Umbilical cord (tissue), 2 donors: Measurements from ENCODE around the gene TSHZ2. TPM values are rescaled to one million over a fixed set of nuclear protein-coding genes. Genes with fewer than 3 reads are reported as not detected.

Source experiments
- DNase-seq: peaks from one replicate; pipeline ENCODE4 v3.0.0-alpha.2; 2015; ENCODE audit warnings: low spot score
- total RNA-seq: library from RNA; depleted of rRNA; stranded (reverse); fragments of >200 nt; gene quantifications from one replicate; pipeline ENCODE4 v1.2.3, GENCODE V29; 2014; ENCODE audit warnings: low replicate concordance; ENCODE audit not compliant: insufficient read depth

TSHZ2 gene
- total RNA-seq, 1 donor from 2014 or later: 4.3 TPM

DNA sequence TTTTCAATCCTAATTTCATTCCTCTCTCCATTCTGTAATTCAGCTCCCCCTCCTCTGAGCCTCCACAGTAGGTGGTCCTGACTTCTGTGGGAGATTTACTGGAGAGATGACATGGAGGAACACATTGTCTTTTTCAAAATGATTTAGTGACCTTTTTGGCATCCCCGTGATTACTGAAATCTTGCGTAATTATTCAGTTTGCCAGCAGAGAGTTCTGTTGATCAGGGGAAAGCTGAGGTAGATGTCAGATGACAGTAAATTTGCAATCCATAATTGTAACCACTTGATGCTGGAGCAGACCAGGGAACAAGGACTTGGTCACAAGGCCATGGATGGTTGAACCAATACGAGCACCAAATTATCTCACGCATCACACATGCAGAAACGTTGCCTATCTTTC lies 302.2 kb downstream of the TSHZ2 start:
- DNase-seq: no peak

DNA sequence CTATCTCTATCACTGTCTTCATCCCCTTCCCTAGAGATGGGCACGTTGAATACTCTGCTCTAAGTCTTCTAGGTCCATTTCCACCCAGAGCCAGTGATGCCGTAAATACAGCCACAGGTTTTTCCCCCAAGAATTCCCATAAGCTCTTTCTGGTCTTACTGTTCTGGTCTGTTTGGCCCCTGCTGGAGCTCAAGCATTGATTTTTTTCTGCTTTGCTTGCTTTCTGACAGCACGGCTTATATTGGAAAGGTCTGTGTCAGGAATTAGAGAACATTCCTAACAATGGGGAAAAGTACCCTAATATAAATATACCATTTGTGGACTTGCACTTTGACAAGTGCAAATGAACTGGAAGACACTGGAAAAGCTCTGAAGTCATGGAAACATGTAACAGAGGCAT lies 302.6 kb downstream of the TSHZ2 start:
- no peak for DNase-seq

DNA sequence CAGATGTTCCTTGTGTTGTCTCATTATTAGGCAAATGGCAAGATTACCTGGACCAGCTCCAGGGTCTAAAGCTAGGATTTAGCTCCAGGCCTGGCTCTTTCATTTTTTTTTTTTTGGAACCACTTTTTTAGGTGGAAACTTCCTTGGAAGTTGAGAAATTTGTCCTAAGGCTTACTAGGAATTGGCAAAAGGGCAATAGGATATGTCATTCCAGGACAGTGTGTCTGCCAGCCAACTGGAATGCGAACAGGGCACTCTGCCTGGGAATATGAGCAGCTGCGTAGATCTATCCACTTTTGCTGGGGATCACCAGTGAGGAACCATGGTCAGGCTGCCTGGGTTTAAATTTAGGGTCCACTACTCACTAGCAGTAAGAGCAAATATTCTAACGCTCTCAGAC lies 304.0 kb downstream of the TSHZ2 start:
- no peak for DNase-seq

DNA sequence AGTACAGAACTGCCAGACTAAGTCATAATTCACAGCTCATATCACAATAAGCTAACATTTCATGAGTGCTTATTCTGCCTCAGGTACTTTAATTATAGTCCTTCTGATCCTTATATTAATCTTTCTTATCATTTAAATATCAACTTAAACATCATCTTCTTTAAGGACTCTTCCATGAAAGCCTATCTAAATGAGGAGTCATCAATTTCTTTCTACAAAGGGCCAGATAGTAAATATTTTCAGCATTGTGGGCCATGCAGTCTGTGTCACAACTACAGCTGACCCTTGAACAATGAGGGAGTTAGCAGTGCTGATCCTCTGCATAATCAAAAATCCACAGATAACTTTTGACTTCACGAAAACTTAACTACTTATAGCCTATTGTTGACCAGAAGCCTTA lies 306.4 kb downstream of the TSHZ2 start:
- no peak for DNase-seq

DNA sequence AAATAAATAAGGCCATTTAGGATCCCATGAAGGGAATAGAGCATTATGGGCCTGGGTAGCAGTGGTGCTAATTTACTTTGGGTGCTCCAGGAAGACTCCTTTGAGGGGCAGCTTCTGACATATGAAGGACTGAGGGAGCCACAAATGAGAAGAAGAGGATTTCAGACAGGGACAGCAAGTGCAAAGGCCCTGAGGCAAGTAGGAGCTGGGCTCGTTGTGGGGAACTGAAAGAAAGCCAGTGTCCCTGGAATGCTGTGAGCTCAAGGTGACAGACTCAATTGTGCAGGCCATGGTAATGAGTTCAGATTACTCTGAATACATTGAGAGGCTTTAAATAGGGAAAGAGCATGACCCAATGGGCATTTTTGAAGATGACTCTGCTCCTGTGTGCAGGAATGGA lies 307.6 kb downstream of the TSHZ2 start:
- no peak for DNase-seq

DNA sequence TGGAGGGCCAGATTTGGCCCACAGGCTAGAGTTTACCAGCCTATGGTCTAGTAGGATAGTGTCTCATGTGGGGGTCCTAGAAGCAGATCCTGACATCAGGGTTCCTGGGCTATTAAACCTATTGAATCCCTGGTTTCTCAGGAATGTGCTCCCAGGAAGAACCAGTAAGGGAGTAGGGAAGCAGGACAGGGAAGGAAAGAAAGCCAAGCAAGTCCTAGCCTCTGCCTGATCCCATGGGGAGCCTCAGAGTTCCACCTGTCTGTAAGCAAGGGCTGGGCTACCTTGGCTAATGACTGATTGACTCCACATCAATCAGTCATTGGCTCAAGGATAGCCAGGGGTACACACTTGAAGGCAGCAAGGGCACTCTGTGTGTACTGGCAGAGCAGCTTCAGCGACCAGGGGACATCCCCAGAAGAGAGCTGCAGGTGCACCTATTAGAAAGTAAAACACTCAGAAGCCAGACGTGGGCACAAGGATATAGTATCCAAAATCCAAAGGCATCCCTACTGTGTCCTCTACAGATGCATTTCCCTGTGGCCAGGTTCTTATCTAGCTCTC lies 309.5 kb downstream of the TSHZ2 start:
- no peak for DNase-seq

DNA sequence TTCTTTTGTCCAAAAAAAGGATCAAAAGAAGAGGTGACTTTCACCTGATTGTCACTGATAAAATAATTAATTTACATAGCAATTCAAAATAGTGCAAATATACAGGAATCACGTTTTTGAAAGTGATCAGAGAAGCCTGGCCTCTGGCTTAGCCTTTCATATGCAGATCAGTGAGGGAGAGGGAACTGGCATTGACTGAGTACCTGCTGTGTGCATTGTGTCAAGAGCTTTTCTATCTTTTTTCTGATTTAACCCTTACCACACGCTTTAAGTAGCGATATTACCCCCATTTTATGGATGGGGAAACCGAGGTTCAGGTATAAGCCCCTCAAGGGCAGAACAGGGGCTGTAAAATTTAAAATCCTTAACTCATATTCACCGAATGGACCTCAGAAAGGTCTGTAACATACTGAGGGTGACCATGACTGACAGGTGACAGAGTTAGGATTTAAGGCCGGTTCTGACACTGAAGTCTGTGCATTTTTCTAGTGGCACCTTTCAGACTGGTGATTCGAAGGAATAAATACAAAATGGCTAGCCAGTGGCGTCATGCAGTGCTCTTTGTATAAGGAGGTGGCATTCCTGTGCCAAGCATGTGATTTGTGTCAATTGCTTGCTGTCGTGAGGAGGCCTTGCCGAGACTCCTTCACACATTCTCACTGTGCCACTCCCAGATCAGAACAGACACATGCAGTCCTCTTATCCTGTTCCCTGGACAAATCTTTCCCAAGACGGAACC lies 310.2 kb downstream of the TSHZ2 start:
- no peak for DNase-seq

DNA sequence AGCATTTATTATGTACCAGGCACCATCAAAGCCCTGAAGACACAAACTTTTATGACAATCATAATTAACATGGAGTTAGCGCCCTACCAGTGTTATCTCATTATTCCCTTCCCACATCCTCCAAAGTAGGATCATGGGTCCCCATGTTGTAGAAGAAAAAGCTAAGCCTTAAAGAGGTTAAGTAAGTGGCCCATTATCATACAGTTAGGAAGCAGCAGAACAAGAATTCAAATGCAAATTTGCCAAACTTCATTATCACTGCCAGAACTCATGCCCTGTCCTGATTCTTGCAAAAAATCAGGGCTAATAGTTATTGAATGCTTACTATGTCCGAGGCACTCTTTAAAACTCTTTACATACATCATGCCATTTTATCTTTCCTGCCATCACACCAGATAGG lies 310.9 kb downstream of the TSHZ2 start:
- no peak for DNase-seq

DNA sequence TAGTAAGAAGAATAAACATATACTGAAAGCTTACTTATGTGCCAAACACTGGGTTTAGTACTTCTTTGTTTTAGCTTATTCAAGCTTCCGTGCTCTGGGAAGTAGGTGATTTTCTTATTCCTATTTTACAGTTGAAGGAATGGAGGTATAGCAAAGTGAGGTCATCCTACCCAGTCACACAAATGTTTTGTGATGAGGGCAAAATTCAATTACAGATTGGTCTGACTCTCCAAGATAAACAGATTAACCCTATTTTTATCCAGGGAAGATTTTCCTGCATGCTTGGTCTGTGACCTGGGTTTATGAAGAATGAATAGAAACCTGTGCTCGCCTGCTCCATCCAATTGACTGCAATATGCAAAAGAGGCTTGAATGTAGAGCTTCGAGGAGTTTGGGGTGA lies 311.4 kb downstream of the TSHZ2 start:
- DNase-seq: no peak

DNA sequence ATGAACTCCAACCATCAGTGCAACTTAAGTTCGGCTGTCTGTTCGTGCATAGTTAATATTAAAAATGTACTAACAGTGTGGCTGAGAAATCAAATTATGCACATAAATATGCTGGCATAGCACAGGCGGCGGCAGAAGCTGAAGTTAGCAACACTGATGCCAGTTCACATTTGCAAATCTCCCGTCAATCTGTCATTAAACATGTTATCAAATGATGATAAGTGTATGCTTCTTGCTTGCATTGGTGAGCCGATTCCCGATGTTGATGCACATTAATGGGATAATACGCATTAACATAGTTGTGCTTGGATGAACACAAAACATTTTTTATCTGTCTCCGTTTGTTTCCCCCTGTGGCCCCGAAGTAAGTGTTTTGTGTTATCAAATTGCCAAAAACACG lies 312.1 kb downstream of the TSHZ2 start:
- no peak for DNase-seq

DNA sequence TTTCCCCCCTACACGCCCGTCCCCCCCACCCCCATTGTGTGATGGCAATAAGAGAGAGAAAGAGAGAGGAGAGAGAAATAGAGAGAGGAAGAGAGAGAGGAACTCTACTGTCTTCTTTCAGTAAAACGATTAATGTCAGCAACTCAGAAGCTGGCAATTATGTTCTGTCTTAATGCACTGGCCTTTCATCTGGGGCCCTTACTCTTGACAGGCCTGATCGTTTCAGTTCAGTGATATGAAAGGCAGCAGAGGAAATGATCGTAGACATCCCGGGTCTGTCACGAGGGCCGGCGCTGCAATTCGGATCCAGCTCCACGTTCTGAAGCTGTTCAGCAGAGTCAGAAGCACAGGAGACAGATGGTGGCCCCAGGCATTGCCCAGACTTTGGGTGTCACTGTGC lies 312.5 kb downstream of the TSHZ2 start:
- DNase-seq: no peak

DNA sequence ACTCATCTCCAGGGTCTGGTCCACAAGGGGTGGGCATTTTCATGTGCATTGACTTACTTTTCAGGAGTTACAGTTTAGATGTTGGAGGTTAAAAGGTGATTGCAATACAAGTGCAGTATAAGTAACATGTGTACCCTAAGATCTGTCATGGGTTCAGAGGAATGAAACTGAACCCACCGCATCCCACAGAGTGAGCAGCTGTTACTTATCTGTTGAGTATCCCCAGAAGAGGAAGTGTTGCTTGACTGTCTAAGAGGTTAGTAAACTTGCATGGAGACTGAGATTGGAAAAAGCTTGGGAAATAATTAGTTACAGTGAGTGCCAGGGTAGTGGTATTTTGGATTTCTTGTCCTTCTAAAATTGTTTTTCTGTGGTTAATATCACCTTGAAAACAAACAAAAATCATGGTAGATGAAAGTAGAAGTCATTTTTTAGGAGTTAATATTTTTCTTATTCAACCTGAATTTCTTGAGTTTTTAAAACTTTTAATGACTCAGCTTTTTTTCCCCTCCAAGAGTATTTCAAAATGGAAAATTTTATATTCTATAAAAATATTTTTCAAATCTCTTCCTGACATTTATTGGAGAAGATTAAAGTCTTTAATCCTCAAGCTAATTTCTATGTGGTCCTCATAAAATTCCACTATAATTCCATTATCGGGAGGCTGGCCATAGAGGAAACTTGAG lies 315.3 kb downstream of the TSHZ2 start:
- DNase-seq: no peak

DNA sequence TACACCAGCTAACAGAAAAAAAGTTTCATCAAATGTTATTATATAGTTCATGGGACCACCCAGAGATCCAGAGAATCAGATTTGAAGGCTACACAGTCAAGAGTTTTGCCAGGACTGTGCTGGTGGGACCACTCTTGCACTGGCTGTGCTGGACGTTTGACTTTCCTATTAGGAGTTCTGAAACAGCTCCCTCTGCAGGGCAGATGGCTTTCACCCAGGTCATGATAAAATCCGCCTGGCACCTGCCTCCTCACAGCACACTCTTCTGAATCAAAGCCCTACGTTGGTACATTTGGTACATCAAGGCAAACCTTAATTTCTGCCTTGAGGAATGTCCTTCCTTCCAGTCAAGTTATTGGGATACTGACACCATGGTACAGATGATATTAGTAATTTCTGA lies 319.4 kb downstream of the TSHZ2 start:
- no peak for DNase-seq

DNA sequence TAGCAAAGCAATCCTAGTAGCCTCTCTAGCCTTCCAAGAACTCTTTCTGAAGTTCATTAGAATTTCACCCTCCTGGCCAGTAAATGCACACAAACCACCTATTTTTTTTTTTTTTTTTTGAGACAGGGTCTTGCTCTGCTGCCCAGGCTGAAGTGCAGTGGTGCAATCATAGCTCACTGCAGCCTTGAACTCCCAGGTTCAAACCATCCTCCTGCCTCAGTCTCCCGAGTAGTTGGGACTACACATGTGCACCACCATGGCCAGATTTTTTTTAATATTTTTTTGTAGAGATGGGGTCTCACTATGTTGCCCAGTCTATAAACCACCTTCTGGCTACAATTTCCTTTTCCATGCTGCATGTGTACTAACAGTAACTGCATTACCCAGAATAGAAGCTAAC lies 320.2 kb downstream of the TSHZ2 start:
- DNase-seq: no peak

DNA sequence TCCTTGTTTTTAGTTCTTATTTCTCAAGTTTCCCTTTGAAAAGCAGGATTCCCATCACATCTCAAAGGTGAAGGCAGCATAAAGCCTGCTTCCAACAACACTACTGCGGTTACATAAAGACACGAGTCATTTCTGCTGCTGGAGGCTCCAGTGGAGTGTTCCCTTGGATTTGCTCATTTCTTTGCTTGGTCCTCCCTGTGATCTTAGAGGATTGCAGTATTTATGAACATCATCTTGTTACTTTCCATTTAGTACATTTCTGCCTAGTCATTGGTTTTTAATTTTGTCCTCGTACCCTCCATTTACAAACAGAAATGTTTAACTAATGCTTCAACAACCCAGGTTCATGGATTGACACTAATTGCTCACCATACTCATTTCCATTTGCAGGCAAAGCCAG lies 322.6 kb downstream of the TSHZ2 start:
- peak; percentile 88 for DNase-seq

DNA sequence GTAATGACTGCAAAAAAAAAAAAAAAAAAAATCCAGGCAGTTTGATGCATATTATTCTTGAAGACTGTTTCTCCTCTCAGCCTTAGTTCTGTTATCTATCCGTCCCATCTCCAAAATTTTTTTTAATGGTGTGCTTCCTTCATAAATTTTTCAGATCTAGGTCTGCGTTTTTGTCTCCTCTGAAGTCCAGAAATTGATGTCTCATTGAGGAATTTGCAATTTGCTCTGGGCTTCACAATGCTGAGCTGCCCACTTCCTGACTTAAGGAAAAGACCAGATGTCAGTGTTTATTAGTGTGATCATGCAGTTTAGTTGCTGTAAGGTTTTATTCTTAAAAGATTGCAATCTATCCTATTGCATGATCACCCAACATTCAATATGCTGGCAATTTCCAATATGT lies 323.9 kb downstream of the TSHZ2 start:
- peak; percentile 49 for DNase-seq

DNA sequence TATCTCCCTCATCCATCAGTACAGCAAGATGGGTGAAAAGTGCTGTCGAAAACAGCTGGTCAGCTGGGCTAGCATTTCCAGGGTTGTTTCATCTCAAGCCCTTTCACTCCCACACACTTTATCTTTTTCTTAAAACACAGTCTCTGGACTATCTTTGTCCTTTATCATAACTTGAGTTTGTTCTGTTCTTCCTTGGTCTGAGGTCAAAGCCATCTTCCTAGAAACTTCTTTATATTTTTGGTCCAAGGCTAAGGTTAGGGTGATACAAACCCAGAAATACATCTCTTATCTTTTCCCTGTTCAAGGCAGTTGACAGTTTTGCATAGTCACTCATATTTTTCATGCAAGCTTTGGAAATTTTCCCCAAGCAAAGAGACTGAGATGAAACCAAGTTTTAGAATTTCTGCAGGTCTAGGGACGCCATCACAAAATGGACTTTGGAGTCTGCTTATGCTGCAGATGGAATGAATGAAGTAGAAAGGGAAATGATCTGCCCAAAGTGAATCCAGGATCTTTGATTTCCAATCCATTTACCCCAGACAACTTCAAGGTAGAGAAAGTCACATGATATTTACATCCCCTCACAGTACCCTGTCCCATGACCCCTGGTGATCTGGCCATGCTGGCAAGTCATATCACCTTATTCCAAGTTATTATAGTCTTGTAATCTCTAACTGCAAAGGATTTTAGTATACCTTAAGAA lies 324.4 kb downstream of the TSHZ2 start:
- peak; percentile 34 for DNase-seq

DNA sequence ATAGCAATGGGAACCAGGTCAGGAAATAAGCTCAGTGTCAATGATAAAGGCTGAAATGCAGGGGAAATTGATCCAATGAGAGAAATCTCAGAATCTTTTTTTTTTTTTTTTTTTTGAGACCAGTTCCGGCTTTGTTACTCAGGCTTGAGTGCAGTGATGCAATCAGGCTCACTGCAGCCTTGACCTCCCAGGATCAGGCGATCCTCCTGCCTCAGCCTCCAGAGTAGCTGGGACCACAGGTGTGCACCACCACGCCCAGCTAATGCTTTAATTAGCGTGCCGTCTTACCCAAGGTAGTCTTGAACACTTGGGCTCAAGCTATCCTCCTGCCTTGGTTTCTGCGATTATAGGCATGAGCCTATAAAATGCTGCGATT lies 325.0 kb downstream of the TSHZ2 start:
- DNase-seq: no peak

DNA sequence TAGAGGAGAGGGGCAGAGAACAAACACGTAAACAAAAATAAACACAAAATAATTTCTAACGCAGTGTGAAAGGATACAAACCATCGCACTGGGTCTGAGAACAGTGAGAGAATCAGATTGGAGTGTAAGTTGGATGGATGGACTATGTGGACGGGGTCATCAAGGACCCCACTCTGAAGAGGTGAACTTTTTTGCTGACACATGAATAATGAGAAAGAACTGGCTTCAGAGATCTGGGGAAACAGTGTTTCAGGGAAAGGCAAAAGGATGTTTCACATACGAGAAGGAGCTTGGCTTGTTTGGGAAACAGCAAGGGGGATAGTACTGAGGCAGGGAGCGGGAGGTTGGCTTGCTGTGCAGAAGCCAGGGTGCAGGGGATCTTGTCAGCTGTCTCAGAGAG lies 326.1 kb downstream of the TSHZ2 start:
- DNase-seq: no peak

DNA sequence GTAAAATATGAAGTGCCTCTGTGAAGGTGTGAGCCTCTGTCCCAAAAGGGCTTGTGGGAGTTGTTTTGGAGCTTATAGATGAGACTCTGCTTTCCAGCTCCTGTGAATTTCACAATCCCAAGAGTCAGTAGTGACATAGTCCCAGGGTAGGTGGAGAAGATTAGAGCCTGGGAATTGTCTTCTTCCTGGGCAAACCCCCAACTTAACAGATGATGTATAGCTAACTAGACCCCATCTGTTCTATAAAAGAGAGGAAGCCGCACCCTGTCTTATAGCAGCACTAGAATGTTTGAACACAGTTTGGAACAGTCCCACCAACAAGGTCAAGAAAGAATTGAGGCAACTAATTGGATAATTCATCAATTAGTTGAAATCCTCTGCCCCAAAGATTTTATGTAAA lies 326.8 kb downstream of the TSHZ2 start:
- DNase-seq: peak; percentile 34

DNA sequence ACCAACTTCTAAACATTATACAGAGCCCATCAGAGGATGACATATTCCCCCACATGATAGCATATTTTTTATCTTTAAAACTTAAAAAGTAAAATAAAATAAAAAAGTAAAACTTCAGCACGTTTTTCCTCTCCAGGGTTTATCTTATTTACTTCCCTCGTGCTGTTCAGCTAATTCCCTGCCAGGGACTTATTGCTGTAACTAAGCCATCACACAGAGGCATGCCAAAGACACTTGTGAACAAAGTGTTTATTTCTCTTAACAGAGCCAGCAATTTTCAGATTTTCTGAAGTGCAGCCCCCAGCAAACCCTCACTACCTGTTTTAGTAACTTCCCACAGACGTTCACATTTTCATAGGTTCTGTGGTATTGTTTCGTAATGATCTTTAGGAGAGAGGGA lies 327.7 kb downstream of the TSHZ2 start:
- no peak for DNase-seq

DNA sequence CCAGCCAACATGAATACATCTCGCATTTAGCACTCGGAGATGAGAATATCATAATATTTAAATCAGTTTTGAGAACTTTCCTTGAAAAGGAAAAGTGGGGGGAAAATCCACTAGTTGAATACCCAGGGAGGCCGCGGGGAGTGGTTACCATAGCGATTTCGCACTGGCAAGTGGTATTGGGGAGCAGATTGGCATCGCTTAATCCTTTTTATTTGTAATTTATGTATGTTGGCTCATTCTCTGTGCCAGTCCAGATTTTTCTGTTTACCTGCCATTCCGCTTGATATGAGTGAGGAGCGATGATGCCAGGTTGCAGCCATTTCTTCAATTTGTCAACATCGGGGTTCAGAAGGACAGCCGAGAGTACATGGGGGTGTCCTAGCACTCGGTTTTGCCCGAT lies 329.7 kb downstream of the TSHZ2 start:
- no peak for DNase-seq
